Loucy (cell line): ENCODE results near the gene CAPZA2.
"Not testable (repeated sequence)": the region's sequence is repeated elsewhere in the genome, so short reads cannot be mapped to it uniquely, and the experiment has no call there.

Source experiments
- H2AFZ ChIP-seq: fragments of 200-600 bp; sonication (generic); 2 replicates; pipeline ENCODE4 v1.6.0; 2016; ENCODE audit warnings: antibody characterized with exemption, mild to moderate bottlenecking, low read length, moderate library complexity
- H3F3A ChIP-seq: fragments of 200-600 bp; 2 replicates; pipeline ENCODE4 v1.6.0; 2016; ENCODE audit warnings: antibody characterized with exemption, low read depth, mild to moderate bottlenecking
- H3K27me3 ChIP-seq: fragments of 200-600 bp; sonication (generic); 2 replicates; pipeline ENCODE4 v1.6.1; 2014; ENCODE audit warnings: low read length, mild to moderate bottlenecking; ENCODE audit not compliant: insufficient read depth, poor library complexity, severe bottlenecking
- H3K36me3 ChIP-seq: fragments of 200-600 bp; sonication (generic); 2 replicates; pipeline ENCODE4 v1.6.1; 2016; ENCODE audit warnings: low read length; ENCODE audit not compliant: insufficient read depth
- H3K4me1 ChIP-seq: fragments of 200-600 bp; sonication (generic); 2 replicates; pipeline ENCODE4 v1.5.1; 2014; ENCODE audit warnings: low read length, mild to moderate bottlenecking; ENCODE audit not compliant: insufficient read depth, poor library complexity, severe bottlenecking
- H3K4me2 ChIP-seq: fragments of 200-600 bp; sonication (generic); 2 replicates; pipeline ENCODE4 v1.6.0; 2014; ENCODE audit warnings: antibody characterized with exemption, low read length, low read depth, mild to moderate bottlenecking; ENCODE audit not compliant: poor library complexity, severe bottlenecking
- H3K4me3 ChIP-seq: fragments of 200-600 bp; sonication (generic); 2 replicates; pipeline ENCODE4 v1.5.1; 2014; ENCODE audit warnings: low read length, mild to moderate bottlenecking, mixed read lengths; ENCODE audit not compliant: poor library complexity, severe bottlenecking
- H3K79me2 ChIP-seq: fragments of 200-600 bp; sonication (generic); 2 replicates; pipeline ENCODE4 v1.6.1; 2014; ENCODE audit warnings: low read length; ENCODE audit not compliant: insufficient read depth
- H3K9ac ChIP-seq: fragments of 200-600 bp; sonication (generic); 2 replicates; pipeline ENCODE4 v1.6.0; 2014; ENCODE audit warnings: mild to moderate bottlenecking, low read depth, low read length, moderate library complexity; ENCODE audit not compliant: poor library complexity, severe bottlenecking
- H3K9me2 ChIP-seq: fragments of 200-600 bp; sonication (generic); replicated peaks from 2 replicates; pipeline ENCODE4 v1.6.1; 2016; ENCODE audit warnings: low read depth, low read length, mixed read lengths
- H3K9me3 ChIP-seq: fragments of 200-600 bp; sonication (generic); 2 replicates; pipeline ENCODE4 v1.6.1; 2014; ENCODE audit warnings: mild to moderate bottlenecking, antibody characterized with exemption, low read length, low read depth; ENCODE audit not compliant: insufficient read depth
- H4K20me1 ChIP-seq: fragments of 200-600 bp; sonication (generic); 2 replicates; pipeline ENCODE4 v1.6.0; 2014; ENCODE audit warnings: antibody characterized with exemption, low read length, mild to moderate bottlenecking; ENCODE audit not compliant: insufficient read depth, poor library complexity, severe bottlenecking
- CTCF ChIP-seq: fragments of 200-600 bp; sonication (generic); conservative IDR thresholded peaks from 2 replicates; pipeline ENCODE4 v1.5.1; 2014; ENCODE audit warnings: mild to moderate bottlenecking, antibody characterized with exemption, low read length
- EZH2phosphoT487 ChIP-seq: fragments of 200-600 bp; IDR thresholded peaks from 2 replicates; pipeline ENCODE4 v1.6.1; 2018; ENCODE audit warnings: antibody characterized with exemption, mild to moderate bottlenecking, moderate library complexity, borderline replicate concordance

The CAPZA2 gene

GRCh38 chr7:116956477-116956804 is 94.1 kb downstream of the CAPZA2 start:
- Histone ChIP-seq H4K20me1 (no peaks in the 10 kb centered on the region), H3K4me1 (peaks cover 7% of the 10 kb centered on the region), H3K4me2 (no peak overlapping the region), H3K9ac (no peak overlapping the region), H3K27me3 (no peaks in the 10 kb centered on the region), H3F3A (no peaks in the 10 kb centered on the region), H3K79me2 (no peaks in the 10 kb centered on the region), H3K36me3 (no peaks in the 10 kb centered on the region), H3K9me2 (no peaks in the 10 kb centered on the region), H3K9me3 (no peaks in the 10 kb centered on the region), H2AFZ (peak overlapping the region; percentile 42), H3K4me3 (no peak overlapping the region)
- no peak for TF ChIP-seq EZH2phosphoT487
- TF ChIP-seq CTCF: no peak

- TF ChIP-seq CTCF: no peak
- TF ChIP-seq EZH2phosphoT487: no peak
- H3K4me3 ChIP-seq: no peak overlapping the region
- no peaks in the 10 kb centered on the region for H4K20me1 ChIP-seq
- no peak overlapping the region for H3K9ac ChIP-seq
- H3K4me1 ChIP-seq: peaks cover 7% of the 10 kb centered on the region
- H3K79me2 ChIP-seq: no peaks in the 10 kb centered on the region
- no peaks in the 10 kb centered on the region for H3K9me2 ChIP-seq
- no peaks in the 10 kb centered on the region for H3F3A ChIP-seq
- H3K27me3 ChIP-seq: no peaks in the 10 kb centered on the region
- H3K9me3 ChIP-seq: no peaks in the 10 kb centered on the region
- no peak overlapping the region for H2AFZ ChIP-seq
- no peaks in the 10 kb centered on the region for H3K36me3 ChIP-seq
- no peak overlapping the region for H3K4me2 ChIP-seq
Measured at GRCh38 chr7:116957874-116958273, 95.5 kb downstream of the CAPZA2 start.

GRCh38 chr7:116961966-116962673 is 99.7 kb downstream of the CAPZA2 start:
- H4K20me1 ChIP-seq, H3K79me2 ChIP-seq, H2AFZ ChIP-seq: not testable (repeated sequence)

GRCh38 chr7:116963234-116963633 is 100.8 kb downstream of the CAPZA2 start:
- Histone ChIP-seq H3K79me2 (no peaks in the 10 kb centered on the region), H3K4me2 (no peak overlapping the region), H4K20me1 (no peaks in the 10 kb centered on the region), H3F3A (no peaks in the 10 kb centered on the region), H3K9ac (no peak overlapping the region), H3K27me3 (no peaks in the 10 kb centered on the region), H3K9me2 (no peaks in the 10 kb centered on the region), H3K9me3 (no peaks in the 10 kb centered on the region), H3K4me1 (no peaks in the 10 kb centered on the region), H3K36me3 (no peaks in the 10 kb centered on the region), H3K4me3 (no peak overlapping the region), H2AFZ (no peak overlapping the region)
- TF ChIP-seq EZH2phosphoT487 (no peak), CTCF (no peak)

More at GRCh38 chr7:116961966-116962673, 99.7 kb downstream of the CAPZA2 start:
- not testable (repeated sequence) for H3F3A ChIP-seq, H3K9me3 ChIP-seq, H3K9ac ChIP-seq, H3K36me3 ChIP-seq, H3K27me3 ChIP-seq, H3K9me2 ChIP-seq, H3K4me2 ChIP-seq, H3K4me1 ChIP-seq, H3K4me3 ChIP-seq
